Esophagus muscularis mucosa (tissue), 4 donors: Measurements from ENCODE around the gene ICA1L.

Source experiments
- CTCF ChIP-seq, 3 experiments: fragments of 200-600 bp in 2 of 3; fragments of 450-650 bp in 1 of 3; sonication (generic) in 2 of 3; IDR thresholded peaks; one replicate each; pipeline ENCODE4 v1.5.1; 2017 to 2019; ENCODE audit warnings: antibody characterized with exemption in 3 of 3, mild to moderate bottlenecking in 2 of 3, moderate library complexity in 1 of 3
- EP300 ChIP-seq: sonication (generic); formaldehyde crosslinking; IDR thresholded peaks from one replicate; pipeline ENCODE4 v1.6.1; 2017; ENCODE audit warnings: antibody characterized with exemption
- POLR2A ChIP-seq: fragments of 450-650 bp; IDR thresholded peaks from one replicate; pipeline ENCODE4 v1.6.1; 2017; ENCODE audit warnings: antibody characterized with exemption, moderate library complexity, mild to moderate bottlenecking, low read depth
- POLR2AphosphoS5 ChIP-seq, 2 donors: sonication (generic); formaldehyde crosslinking; IDR thresholded peaks; one replicate each; pipeline ENCODE4 v1.6.1; 2017; ENCODE audit warnings: antibody characterized with exemption in 2 of 2

- TF ChIP-seq CTCF (IDR thresholded peaks at IDR 0.05) (no peak), POLR2A (no peak), POLR2AphosphoS5 (IDR thresholded peaks at IDR 0.05) (no peak), EP300 (no peak)
These were observed 113.4 kb downstream of the ICA1L start for GRCh38 chr2:202758128-202758527.
